GM19455 (cell line): ENCODE measurements around the gene OLA1.

Experiments used
- ATAC-seq: cut with Tn5 transposase; IDR thresholded peaks from one replicate; pipeline ENCODE4 v1.9.1; 2021; ENCODE audit not compliant: unreplicated experiment

Gene OLA1

GRCh38 chr2:174070281-174070680 is 178.1 kb downstream of the OLA1 start:
- ATAC-seq, result no peak

DNA sequence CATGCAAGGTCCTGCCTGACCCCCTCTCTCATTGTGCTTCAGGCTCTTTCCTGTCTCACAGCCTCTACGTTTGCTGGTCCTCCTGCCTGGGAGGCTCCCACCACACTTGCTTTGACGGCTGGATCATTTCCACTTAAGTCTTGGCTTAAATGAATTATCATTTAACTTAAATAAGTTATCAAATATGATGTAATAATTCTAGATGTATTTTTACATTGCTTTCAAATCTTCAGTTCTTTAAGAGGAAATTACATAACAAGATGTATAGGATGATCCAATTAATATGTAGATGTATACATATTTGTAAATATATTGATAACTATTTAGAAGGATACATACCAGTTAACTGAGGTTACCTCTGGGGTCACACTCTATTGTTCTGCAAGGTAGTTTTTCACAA is 180.5 kb downstream of the OLA1 start:
- no peak for ATAC-seq

GRCh38 chr2:174066871-174067270 is 181.5 kb downstream of the OLA1 start:
- no peak for ATAC-seq

DNA sequence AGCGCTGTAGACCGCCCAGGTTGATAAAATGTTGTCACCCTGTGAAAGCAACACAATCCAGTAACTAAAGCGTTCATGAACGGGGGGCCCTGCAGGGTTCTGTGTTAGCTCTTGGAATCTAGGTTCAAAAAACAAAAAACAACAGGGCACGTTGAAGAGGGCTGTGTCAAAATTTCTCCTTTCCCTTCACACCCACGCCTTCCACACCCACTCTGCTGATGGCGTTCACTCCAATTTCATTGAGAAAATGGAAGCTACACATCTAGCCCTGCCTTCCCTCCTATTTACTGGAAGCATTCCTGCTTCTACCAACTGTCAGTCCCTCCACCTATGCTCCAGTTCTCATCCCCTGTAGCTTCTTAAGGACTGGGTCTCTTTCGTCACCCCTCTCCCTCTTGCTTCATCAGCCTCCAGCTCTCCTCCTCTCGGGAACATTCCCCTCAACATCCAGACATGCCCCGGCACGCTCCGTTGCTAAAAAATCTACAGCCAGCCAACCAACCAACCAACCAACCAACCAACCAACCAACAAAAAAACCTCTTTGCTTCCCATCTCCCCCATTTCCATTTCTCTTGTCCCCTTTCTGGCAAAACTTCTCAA is 184.7 kb downstream of the OLA1 start:
- no peak for ATAC-seq

- ATAC-seq, result no peak
Measured at GRCh38 chr2:174062934-174063333, 185.4 kb downstream of the OLA1 start.

DNA sequence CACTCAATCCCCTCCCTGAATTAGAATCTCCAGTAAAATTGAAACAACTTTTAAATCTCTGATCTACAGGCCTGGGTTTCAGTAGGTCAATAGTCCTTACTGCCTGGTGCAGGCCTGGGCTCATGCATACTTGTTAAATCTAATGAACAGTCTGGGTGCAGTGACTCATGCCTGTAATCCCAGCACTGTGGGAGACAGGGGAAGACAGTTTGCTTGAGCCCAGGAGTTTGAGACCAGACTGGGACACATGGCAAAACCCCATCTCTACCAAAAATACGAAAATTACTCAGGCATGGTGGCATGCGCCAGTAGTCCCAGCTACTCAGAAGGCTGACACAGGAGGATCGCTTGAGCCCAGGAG is 188.5 kb downstream of the OLA1 start:
- no peak for ATAC-seq

DNA sequence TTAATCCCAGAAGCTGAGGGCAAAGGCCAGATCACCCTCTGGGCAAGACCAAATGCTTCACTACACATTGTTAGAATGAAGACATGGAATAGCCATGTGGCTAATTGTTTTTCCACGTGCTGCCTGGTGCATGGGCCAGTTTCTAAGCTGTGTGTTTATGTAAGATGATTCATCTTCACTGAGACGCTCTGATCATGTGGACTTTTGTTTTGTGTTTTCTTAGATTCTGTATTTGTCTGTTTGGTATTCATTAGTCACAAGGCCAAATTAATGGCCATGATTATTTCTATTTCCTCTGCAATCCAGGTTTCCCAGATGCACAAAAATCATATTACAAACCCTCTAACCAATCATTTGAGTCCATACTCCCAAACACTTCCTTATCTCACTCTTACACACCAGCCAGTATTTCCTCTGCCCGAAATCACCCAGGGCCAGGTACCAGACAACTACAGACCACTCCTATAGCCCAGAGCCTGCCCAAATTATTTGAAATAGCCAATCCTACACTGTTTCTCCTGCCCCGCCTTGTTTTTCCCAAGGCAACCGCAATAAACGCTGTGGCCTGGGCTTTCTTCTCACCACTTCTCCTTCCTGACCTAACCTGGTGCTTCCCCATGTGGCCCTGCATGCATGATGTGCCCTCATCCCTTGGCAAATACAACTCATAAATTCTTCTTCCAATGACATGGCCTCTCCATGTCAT is 189.0 kb downstream of the OLA1 start:
- ATAC-seq, result no peak

- no peak for ATAC-seq
Measured at GRCh38 chr2:174058456-174058855, 189.9 kb downstream of the OLA1 start.

DNA sequence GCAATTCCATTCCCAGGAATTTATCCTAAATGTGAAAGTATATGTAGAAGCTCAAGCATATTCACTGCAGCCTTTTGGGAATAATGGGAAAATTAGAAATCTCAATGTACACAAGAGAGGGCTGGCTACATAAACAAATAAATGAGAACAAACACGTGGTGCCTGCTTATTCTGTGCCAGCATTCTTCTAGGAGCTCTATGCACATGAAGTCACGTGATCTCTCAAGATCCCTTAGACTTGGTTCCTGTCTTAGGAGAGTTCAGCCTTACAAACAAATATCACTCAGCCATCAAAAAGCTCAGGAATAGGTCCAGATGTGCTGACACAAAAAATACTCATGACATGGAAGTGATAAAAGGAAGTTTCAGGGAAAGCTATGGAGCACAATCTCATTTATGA is 190.3 kb downstream of the OLA1 start:
- ATAC-seq, result no peak

- no peak for ATAC-seq
Measured at GRCh38 chr2:174054926-174055325, 193.4 kb downstream of the OLA1 start.

GRCh38 chr2:174053355-174054151 is 194.8 kb downstream of the OLA1 start:
- no peak for ATAC-seq

GRCh38 chr2:174052584-174052976 is 195.8 kb downstream of the OLA1 start:
- ATAC-seq, result no peak

- ATAC-seq, result no peak
Measured at GRCh38 chr2:174051741-174052583, 196.4 kb downstream of the OLA1 start.

DNA sequence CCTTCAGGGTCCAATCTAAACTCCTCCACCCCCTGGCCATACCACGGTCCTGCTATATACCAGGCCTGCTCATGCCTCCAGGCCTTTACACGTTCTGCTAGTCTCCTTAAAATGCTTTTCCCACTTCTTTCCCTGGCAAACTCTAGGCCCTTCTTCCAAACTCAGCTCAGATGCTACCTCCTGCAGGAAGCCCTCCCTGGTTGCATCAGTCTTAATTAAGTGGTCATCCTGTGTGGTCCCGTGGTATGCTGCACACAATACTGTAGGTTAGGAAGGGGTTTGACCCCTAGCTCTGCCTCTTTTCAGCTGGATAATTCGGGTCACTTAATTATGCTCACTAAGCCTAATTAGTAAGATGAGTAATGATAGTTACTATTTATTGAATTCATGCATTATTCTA is 197.3 kb downstream of the OLA1 start:
- no peak for ATAC-seq

GRCh38 chr2:174049895-174050294 is 198.4 kb downstream of the OLA1 start:
- no peak for ATAC-seq

DNA sequence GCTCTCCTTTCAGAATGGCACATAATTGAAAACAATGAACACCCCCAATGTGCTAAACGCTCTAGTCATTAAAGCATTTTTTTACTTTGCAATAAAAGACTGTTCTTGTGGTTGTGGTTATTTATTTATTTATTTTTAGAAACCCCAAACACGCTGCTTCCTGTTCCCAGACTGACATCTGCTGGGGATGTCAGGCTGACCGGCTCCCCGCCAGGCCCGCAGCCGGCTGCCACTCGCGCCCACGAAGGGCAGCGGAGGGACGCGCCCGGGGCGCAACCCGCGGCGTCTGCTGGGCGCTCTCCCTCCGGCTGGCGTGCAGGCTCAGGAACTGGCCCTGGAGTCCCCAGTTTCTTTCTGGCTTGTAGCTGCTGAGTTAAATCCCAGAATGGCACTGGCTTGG is 200.1 kb downstream of the OLA1 start:
- ATAC-seq, result no peak

GRCh38 chr2:174047746-174048145 is 200.6 kb downstream of the OLA1 start:
- no peak for ATAC-seq

- ATAC-seq, result no peak
Measured at GRCh38 chr2:174046172-174046571, 202.2 kb downstream of the OLA1 start.

DNA sequence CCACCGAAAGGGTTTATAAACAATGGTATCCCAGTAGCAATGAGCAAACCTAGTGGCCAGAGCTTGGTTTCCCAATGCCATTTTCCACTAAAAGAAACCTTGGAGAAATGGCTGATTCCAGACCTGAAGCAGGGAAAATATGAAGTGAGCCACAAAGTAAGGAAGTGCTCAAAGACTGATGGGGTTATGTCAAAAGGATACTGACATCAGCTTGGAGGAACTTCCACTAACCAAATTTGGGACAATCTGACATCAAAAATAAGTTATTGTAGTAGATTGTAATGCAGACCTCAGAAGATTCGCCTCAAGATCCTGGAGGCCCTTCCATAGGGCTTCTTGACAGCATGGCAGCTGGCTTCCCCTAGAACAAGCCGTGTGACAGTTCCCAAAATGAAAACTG is 203.8 kb downstream of the OLA1 start:
- ATAC-seq, result no peak

DNA sequence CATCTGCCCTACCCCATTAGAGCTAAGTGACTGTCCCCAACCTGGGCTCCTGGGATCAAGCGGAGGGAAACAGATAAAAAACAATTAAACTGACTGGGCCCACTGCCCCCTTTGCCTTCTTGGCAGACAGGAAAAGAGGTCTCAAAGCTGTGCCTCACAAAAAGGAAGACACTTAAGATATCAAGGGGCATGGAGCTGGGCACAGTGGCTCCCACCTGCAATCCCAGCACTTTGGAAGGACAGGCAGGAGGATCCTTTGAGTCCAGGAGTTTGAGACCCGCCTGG is 208.0 kb downstream of the OLA1 start:
- ATAC-seq, result no peak

- peak; percentile 90 for ATAC-seq
Measured at GRCh38 chr2:174039551-174040416, 208.5 kb downstream of the OLA1 start.
